Cardiac atrium fibroblast (primary cell): ENCODE data around the gene MAML2. TPM values are rescaled to one million over a fixed set of nuclear protein-coding genes. Genes with fewer than 3 reads are reported as not detected.

ENCODE experiments used
- total RNA-seq: library from RNA; depleted of rRNA; stranded (reverse); fragments of >200 nt; gene quantifications from 2 replicates; pipeline ENCODE4 v1.2.3, GENCODE V29; 2015

Gene MAML2
- total RNA-seq, result 20.0 and 21.4 TPM in 2 replicates

DNA sequence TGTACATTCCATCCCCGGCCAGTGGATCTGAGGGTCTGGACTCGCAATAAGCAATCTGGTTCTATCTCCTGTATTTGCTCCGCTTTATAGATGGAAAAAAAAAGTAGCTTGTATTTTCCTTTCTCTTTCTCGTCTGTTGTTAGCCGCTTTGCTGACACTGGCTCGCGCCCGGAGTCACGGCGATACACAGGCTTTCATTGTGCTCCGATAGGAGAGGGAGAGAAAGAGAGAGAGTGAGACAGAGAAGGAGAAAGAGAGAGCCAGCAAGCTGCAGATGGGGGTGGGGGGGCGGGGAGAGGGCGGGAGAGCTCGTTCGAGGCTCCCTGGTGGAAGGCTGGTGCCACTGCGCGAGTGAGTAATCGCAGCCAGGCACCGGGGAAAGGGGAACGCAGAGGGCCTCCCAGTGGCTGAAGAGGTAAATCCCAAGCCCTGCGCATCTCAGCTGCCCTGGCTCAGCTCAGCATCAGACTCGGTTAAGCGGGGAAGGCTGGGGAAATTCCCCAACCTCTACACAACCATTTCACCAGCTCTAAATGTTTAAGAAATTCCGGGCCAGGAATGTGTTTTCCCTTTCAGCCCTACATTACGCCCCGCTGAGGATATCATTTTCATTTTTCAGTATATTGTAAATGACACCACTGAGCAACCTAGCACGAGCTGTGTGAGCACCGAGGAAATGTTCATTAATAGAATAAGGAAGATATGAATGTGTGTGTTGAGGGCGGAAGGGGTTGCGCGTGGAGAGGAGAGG is at the start of gene MAML2:
Gene MAML2 (minus strand): TSS at position 235 of the 751 bp plus-strand sequence. CDS start 1,300 bp downstream, outside the sequence.

DNA sequence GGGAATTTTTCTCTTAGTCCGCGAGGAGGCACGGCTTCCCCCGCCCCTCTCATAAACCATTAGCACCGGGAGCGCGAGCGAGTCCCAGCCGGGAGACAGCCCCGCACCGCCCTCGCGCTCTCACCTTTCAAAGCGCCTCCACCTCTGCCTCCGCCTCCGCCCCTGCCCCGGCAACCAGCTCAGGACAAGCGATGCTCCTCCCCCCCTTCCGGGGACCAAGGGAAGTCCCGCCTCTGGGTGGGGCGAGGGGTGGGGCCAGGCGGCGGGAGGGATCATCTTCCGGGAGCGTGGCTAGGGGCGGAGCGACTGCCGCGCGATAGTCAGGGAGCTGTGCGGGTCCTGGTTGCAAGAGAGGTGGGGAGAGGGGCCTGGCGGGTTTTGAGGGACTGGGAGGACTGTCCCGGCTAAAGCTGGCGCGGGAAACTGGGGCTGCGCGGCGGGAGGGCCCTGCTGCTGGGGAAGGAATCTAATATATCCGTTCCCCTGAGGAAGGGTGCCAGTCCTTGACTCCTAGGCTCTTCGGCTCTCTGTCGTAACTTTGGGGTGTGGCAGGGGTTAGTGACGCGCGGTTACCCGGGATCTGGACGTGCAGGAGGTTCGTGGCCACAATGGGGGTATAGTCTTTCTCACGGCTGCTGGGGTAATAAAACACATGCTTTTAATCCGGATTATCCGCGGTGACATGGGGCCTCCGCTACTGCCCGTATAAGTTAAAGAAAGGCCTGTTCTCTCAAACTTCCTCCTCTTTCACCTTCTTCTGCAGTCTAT is 46.9 kb upstream of the MAML2 start, which contains the start of the genes CCDC82 and JRKL:
Gene CCDC82 (minus strand): TSS at position 193 of the 768 bp plus-strand sequence. CDS start 5,165 bp downstream, outside the sequence.
Gene JRKL (plus strand): TSS at position 294 of the 768 bp plus-strand sequence. CDS start 637 bp downstream, outside the sequence.

Other genes starting within 250 kb of the MAML2 start
- 4.9 and 6.8 TPM in 2 replicates for gene CCDC82, start 46.7 kb upstream of the MAML2 start, total RNA-seq
- 5.1 and 6.8 TPM in 2 replicates for gene JRKL, start 46.8 kb upstream of the MAML2 start, total RNA-seq